Caco-2 (cell line): ENCODE results near the gene MUSTN1. TPM values are rescaled to one million over a fixed set of nuclear protein-coding genes. Genes with fewer than 3 reads are reported as not detected.

Source experiments
- BruUV-seq: library from RNA; stranded (reverse); fragments of 400-500 nt; replicated peaks from 2 replicates; lab custom pipeline; 2021; lab: Mats Ljungman, UMichigan
- CTCF ChIA-PET: fragments of 300-600 bp; sonication (Branson Sonifier 250); formaldehyde crosslinking; loops from one replicate; lab custom pipeline; 2022; ENCODE audit warnings: antibody characterized with exemption; lab: Charles Lee
- POLR2A ChIA-PET: fragments of 300-600 bp; sonication (Branson Sonifier 250); formaldehyde crosslinking; loops from one replicate; lab custom pipeline; 2022; ENCODE audit warnings: antibody characterized with exemption; lab: Charles Lee
- DNase-seq, 2 experiments: peaks; one replicate each; pipeline versions ENCODE4 v3.0.0 to v3.0.0-alpha.2; 2020 to 2022
- H3K27me3 ChIP-seq: replicated peaks from 2 replicates; pipeline ENCODE4 v1.6.0; 2011; ENCODE audit warnings: low read length; ENCODE audit not compliant: control insufficient read depth, insufficient read depth
- H3K36me3 ChIP-seq: 2 replicates; pipeline ENCODE4 v1.5.1; 2011; ENCODE audit warnings: low read length; ENCODE audit not compliant: control insufficient read depth, insufficient read depth
- H3K4me1 ChIP-seq: fragments of 250-450 bp; sonication (Bioruptor Pico); 2 replicates; pipeline ENCODE4 v1.5.1; 2020; ENCODE audit warnings: mild to moderate bottlenecking
- H3K4me3 ChIP-seq: 2 replicates; pipeline ENCODE4 v1.5.1; 2011; ENCODE audit warnings: low read depth, mild to moderate bottlenecking, control low read depth, low read length
- H3K9me3 ChIP-seq: fragments of 250-450 bp; sonication (Bioruptor Pico); 2 replicates; pipeline ENCODE4 v1.5.1; 2020; ENCODE audit warnings: mild to moderate bottlenecking, moderate library complexity
- H3K27ac Mint-ChIP-seq: one replicate; pipeline ENCODE4 v1.8.0; 2022; ENCODE audit warnings: mixed read lengths; ENCODE audit not compliant: unreplicated experiment
- H3K27me3 Mint-ChIP-seq: one replicate; pipeline ENCODE4 v1.8.0; 2022; ENCODE audit warnings: mixed read lengths; ENCODE audit not compliant: insufficient read depth, unreplicated experiment
- H3K36me3 Mint-ChIP-seq: one replicate; pipeline ENCODE4 v1.8.0; 2022; ENCODE audit warnings: mild to moderate bottlenecking, mixed read lengths; ENCODE audit not compliant: insufficient read depth, unreplicated experiment
- H3K4me1 Mint-ChIP-seq: one replicate; pipeline ENCODE4 v1.8.0; 2022; ENCODE audit warnings: low read depth, mixed read lengths; ENCODE audit not compliant: unreplicated experiment
- H3K4me3 Mint-ChIP-seq: one replicate; pipeline ENCODE4 v1.8.0; 2022; ENCODE audit warnings: mild to moderate bottlenecking, moderate library complexity, mixed read lengths; ENCODE audit not compliant: unreplicated experiment
- H3K9me3 Mint-ChIP-seq: one replicate; pipeline ENCODE4 v1.8.0; 2022; ENCODE audit warnings: mixed read lengths; ENCODE audit not compliant: unreplicated experiment
- CTCF ChIP-seq, 2 experiments: fragments of 200-600 bp in 1 of 2; IDR thresholded peaks; 1 replicate in 1 of 2; 2 replicates in 1 of 2; pipeline versions ENCODE4 v1.5.1 to v1.8.0; 2011 to 2022; ENCODE audit warnings: antibody characterized with exemption in 1 of 2, control low read depth in 1 of 2, inconsistent platforms in 1 of 2, low read depth in 1 of 2, low read length in 1 of 2, mild to moderate bottlenecking in 1 of 2, moderate library complexity in 1 of 2; ENCODE audit not compliant: insufficient read depth in 1 of 2, severe bottlenecking in 1 of 2, unreplicated experiment in 1 of 2
- intact Hi-C: fragments of 100-400 bp; cut with micrococcal nuclease; formaldehyde crosslinking; loops from one replicate; pipeline ENCODE4 v1.10.0; 2022; ENCODE audit not compliant: unreplicated experiment
- total RNA-seq: library from RNA; stranded (reverse); gene quantifications from 2 replicates; pipeline ENCODE4 v1.2.3, GENCODE V29; 2022

Gene MUSTN1
- total RNA-seq, 1 experiment from 2014 or later, result 1.8 TPM

- H3K4me3 Mint-ChIP-seq, result no peak overlapping the region
- POLR2A ChIA-PET, result no interaction called here
These were observed 41.7 kb downstream of the MUSTN1 start for GRCh38 chr3:52792961-52793695.

GRCh38 chr3:52792413-52792812 lies 42.4 kb downstream of the MUSTN1 start:
- ChIA-PET CTCF (interaction anchor here (0.6 to 2.0 kb wide), 5 partner anchors 8 to 28 kb away, joined by 3 to 8 read pairs (median 5); partner anchors contain the start of gene NEK4), POLR2A (interaction anchor here (0.7 kb wide), 1 partner anchor 9 kb away, joined by 3 read pairs; no protein-coding TSS in a partner anchor)
- Mint-ChIP-seq H3K4me3 (no peak overlapping the region), H3K36me3 (no peaks in the 10 kb centered on the region), H3K27ac (no peak overlapping the region), H3K9me3 (no peaks in the 10 kb centered on the region), H3K27me3 (no peaks in the 10 kb centered on the region), H3K4me1 (no peaks in the 10 kb centered on the region)
- TF ChIP-seq CTCF (IDR thresholded peaks at IDR 0.05; ENCODE audit: insufficient read depth in 1 of 2, low read depth in 1 of 2, low read length in 1 of 2, severe bottlenecking in 1 of 2, unreplicated experiment in 1 of 2), result peak in 1 of 2 experiments; percentile 55
- Histone ChIP-seq H3K27me3 (no peaks in the 10 kb centered on the region), H3K36me3 (no peaks in the 10 kb centered on the region), H3K9me3 (no peaks in the 10 kb centered on the region), H3K4me3 (no peak overlapping the region), H3K4me1 (no peaks in the 10 kb centered on the region)
- no TSS peak for BruUV-seq
- DNase-seq, result peak in 1 of 2 experiments; percentile 18
- intact Hi-C loops, result no loop called here

More at GRCh38 chr3:52792961-52793695, 41.7 kb downstream of the MUSTN1 start:
- CTCF ChIA-PET, result interaction anchor here (0.6 to 2.0 kb wide), 5 partner anchors 8 to 28 kb away, joined by 3 to 8 read pairs (median 5); partner anchors contain the start of gene NEK4
- no peak for DNase-seq
- Histone ChIP-seq H3K27me3 (no peaks in the 10 kb centered on the region), H3K9me3 (no peaks in the 10 kb centered on the region), H3K36me3 (no peaks in the 10 kb centered on the region), H3K4me1 (no peaks in the 10 kb centered on the region), H3K4me3 (no peak overlapping the region)
- H3K9me3 Mint-ChIP-seq, result no peaks in the 10 kb centered on the region
- H3K36me3 Mint-ChIP-seq, result no peaks in the 10 kb centered on the region
- intact Hi-C loops, result no loop called here
- no peaks in the 10 kb centered on the region for H3K4me1 Mint-ChIP-seq
- TF ChIP-seq CTCF (IDR thresholded peaks at IDR 0.05; ENCODE audit: insufficient read depth in 1 of 2, low read depth in 1 of 2, low read length in 1 of 2, severe bottlenecking in 1 of 2, unreplicated experiment in 1 of 2), result no peak
- no peaks in the 10 kb centered on the region for H3K27me3 Mint-ChIP-seq
- no peak overlapping the region for H3K27ac Mint-ChIP-seq
- BruUV-seq, result no TSS peak

- Histone ChIP-seq H3K4me1 (no peaks in the 10 kb centered on the region), H3K27me3 (no peaks in the 10 kb centered on the region), H3K9me3 (no peaks in the 10 kb centered on the region), H3K36me3 (no peaks in the 10 kb centered on the region), H3K4me3 (no peak overlapping the region)
- CTCF ChIA-PET, result interaction anchor here (1.0 to 2.0 kb wide), 4 partner anchors 9 to 29 kb away, joined by 3 to 8 read pairs (median 6); partner anchors contain the start of gene NEK4
- no peak for TF ChIP-seq CTCF (IDR thresholded peaks at IDR 0.05; ENCODE audit: insufficient read depth in 1 of 2, low read depth in 1 of 2, low read length in 1 of 2, severe bottlenecking in 1 of 2, unreplicated experiment in 1 of 2)
- no TSS peak for BruUV-seq
- Mint-ChIP-seq H3K4me3 (no peak overlapping the region), H3K27ac (no peak overlapping the region), H3K4me1 (no peaks in the 10 kb centered on the region), H3K9me3 (no peaks in the 10 kb centered on the region), H3K36me3 (no peaks in the 10 kb centered on the region), H3K27me3 (no peaks in the 10 kb centered on the region)
- no peak for DNase-seq
- POLR2A ChIA-PET, result interaction anchor here (0.7 kb wide), 1 partner anchor 8 kb away, joined by 3 read pairs; no protein-coding TSS in a partner anchor
- intact Hi-C loops, result no loop called here
These were observed 42.9 kb downstream of the MUSTN1 start for GRCh38 chr3:52791928-52792327.
